ENCODE measurements around the gene TFCP2.
"Not testable (repeated sequence)": the region's sequence is repeated elsewhere in the genome, so short reads cannot be mapped to it uniquely, and the experiment has no call there.

Gene TFCP2, protein sequence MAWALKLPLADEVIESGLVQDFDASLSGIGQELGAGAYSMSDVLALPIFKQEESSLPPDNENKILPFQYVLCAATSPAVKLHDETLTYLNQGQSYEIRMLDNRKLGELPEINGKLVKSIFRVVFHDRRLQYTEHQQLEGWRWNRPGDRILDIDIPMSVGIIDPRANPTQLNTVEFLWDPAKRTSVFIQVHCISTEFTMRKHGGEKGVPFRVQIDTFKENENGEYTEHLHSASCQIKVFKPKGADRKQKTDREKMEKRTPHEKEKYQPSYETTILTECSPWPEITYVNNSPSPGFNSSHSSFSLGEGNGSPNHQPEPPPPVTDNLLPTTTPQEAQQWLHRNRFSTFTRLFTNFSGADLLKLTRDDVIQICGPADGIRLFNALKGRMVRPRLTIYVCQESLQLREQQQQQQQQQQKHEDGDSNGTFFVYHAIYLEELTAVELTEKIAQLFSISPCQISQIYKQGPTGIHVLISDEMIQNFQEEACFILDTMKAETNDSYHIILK

DNA sequence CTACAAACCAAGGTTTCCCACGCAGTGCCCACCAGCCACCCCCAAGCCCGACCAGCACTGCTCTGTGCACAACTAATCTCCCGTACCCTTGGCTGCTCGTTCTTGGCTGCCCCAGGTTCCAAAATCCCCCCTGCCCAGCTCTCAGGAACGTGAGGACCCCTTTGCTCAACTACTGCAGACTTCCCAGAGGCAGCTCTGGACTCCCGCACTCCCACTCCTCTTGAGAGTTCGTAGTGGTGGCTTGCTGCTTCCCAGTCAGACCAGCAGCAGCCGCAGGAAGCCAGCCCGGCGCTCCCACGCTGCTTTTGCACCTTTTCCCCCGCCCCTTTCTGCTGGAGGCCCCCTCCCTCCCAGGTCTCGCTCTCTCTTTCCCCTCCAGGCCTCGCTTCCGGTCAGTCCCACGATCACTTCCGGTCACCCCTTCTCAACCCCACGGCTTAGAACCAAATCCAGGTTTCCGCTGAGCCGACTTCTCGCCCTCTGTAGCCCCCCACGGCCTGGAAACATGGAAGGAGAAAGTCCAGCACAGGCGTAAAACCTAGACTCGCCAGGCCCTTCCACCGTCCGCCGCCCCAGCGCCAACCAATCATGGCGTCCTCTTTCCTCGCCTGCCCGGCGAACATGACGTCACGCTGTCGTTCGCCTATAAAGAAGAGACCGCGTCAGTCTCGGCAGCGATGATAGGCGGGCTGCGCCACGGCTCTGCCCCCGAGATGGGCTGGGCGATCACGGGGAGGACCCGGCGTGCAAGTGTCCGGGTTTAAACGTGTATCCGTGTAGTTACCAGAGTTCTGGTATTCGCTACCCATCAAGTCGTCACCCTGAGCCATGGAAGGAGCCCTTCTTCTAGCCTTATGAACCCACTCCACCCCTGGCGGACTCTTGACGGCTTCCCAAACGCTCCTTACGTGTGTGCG lies at the start of gene TFCP2:
Gene TFCP2, minus strand, starts transcription at position 621 of the 917 bp plus-strand sequence. CDS start 713 bp downstream, outside the sequence.
- DNase-seq (ENCODE audit: low read depth), result peak; percentile 90

DNA sequence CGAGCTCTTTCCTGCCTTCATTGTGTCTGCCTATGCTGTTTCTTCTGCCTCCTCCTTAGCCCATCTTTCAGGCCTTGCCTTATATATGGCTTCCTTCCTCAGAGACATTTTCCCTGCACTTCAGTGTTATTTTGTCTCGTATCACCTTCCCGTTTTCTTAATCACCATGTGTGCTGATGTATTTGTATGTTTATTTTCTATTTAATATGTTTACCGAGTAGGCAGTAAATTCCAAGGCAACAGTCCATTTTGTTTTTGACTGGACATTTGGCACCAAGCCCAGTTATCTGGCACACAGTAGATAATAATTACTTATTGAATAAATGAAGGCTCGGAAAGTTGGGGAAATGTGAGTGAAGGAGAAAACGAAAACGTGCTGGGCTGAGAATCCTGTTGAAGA lies 49.5 kb upstream of the TFCP2 start:
- DNase-seq (ENCODE audit: low read depth), result no peak

DNA sequence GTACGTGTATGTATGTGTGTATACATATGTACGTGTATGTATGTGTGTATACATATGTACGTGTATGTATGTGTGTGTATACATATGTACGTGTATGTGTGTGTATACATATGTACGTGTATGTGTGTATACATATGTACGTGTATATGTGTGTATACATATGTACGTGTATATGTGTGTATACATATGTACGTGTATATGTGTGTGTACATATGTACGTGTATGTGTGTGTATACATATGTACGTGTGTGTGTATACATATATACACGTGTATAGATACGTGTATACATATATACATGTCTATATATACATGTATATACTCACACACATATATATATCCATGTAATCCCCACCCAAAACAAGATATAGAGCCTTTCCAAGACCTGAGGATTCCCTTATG lies 46.9 kb upstream of the TFCP2 start:
- not testable (repeated sequence) for DNase-seq (ENCODE audit: low read depth)

- DNase-seq (ENCODE audit: low read depth), result no peak
These were observed 46.4 kb upstream of the TFCP2 start for GRCh38 chr12:51219322-51219721.

GRCh38 chr12:51218607-51219161 lies 45.7 kb upstream of the TFCP2 start:
- no peak for DNase-seq (ENCODE audit: low read depth)

GRCh38 chr12:51217968-51218606 lies 45.2 kb upstream of the TFCP2 start, which contains the start of gene POU6F1:
Gene POU6F1 (minus strand): TSS chr12:51218062. CDS start chr12:51206836, 11,226 bp downstream.
- DNase-seq (ENCODE audit: low read depth), result peak; percentile 39

- DNase-seq (ENCODE audit: low read depth), result peak; percentile 22
These were observed 44.4 kb upstream of the TFCP2 start for GRCh38 chr12:51217133-51217967.

DNA sequence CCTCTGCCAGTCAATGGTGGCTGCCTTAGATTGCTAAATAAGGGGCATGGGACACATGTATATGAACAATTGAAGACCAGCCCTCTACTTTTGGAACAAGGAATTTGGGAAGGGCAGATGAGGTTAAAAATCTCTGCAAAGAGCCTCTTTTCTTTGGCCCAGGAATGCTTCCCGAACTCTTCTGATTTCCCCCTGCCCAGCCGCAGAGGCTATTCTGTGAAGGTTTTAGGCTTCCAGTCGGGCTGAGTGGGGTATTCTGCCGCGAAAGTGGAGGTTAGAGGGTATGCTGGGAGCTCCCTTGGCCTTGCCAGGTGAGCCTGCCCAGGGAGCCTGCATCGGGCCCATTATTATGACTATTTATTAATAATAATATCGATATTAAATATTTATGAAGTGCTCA lies 43.7 kb upstream of the TFCP2 start:
- no peak for DNase-seq (ENCODE audit: low read depth)

- no peak for DNase-seq (ENCODE audit: low read depth)
These were observed 42.0 kb upstream of the TFCP2 start for GRCh38 chr12:51214895-51215294.

- no peak for DNase-seq (ENCODE audit: low read depth)
These were observed 37.9 kb upstream of the TFCP2 start for GRCh38 chr12:51210690-51211395.

- no peak for DNase-seq (ENCODE audit: low read depth)
These were observed 36.3 kb upstream of the TFCP2 start for GRCh38 chr12:51209259-51209658.

DNA sequence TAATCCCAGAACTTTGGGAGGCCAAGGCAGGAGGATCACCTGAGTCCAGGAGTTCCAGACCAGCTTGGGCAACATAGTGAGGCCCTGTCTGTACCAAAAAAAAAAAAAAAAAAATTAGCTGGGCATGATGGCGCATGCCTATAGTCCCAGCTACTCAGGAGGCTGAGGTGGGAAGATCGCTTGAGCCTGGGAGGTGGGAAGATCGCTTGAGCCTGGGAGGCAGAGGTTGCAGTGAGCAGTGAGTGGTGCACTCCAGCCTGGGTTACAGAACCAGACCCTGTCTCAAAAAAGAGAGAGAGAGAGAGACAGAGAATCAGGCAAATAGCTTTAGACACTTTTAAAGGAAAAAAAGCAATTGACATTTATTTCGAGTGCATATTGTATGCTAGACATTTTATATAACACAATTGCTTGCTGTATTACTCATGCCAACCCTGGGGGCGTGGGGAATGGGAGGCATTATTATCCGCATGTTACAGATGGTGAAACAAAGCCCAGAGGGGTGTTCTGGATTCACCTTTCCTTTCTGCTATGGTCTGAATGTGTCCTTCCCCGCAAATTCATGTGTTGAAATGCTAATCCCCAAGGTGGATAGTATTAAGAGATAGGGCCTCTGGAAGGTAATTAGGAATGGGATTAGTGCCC lies 35.2 kb upstream of the TFCP2 start:
- no peak for DNase-seq (ENCODE audit: low read depth)

DNA sequence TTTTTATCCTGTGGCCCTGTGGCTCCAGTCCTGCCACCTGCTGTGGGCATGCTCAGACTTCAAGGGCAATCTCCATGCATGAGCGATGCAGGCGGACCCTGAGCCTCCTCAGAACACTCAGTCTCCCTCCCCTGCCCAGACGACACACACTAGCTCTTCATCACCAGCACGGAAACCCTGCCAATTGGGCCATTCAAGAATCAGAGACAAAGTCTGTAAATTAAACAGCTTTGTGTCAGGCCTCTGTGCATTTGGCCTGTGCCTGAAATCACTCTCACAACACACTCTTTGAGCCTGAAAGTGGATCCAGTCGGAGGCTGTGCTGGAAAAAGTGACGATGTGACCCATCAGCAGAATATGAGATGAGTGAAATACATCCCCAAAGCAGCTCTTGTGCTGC lies 32.4 kb upstream of the TFCP2 start:
- no peak for DNase-seq (ENCODE audit: low read depth)

GRCh38 chr12:51202718-51203117 lies 29.8 kb upstream of the TFCP2 start:
- no peak for DNase-seq (ENCODE audit: low read depth)

DNA sequence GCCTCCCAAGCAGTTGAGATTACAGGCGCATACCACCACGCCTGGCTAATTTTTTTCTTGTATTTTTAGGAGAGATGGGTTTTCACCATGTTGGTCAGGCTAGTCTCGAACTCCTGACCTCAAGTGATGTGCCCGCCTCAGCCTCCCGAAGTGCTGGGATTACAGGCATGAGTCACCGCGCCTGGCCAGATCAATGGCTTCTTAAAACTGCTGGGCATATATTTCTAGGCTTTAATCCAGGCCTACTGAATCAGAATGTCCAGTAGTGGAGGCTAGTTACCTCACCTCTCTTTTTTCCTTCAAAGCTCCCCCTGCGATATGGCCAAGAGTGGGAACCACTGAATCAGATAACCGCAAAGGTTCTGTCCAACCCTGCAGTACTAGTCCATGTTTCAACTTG lies 27.9 kb upstream of the TFCP2 start:
- no peak for DNase-seq (ENCODE audit: low read depth)

DNA sequence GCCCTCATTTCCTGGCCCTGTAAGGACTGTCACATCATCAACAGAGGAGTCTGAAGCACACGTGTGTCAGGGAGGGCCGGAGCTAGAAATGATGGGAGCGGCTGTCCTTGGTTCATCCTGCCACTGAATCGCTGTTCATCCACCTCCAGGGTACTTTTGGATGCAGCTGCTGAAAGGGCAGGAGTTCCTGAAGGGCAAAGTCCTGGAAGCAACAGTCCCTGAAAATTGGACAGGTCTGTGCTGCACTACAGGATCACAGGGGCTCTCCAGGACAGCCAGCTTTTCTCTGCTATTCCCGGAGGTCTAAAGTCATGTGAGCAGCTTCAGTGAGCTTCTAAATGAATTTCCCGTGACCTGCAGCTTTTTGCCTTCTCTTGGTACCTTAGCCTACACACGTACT lies 27.2 kb upstream of the TFCP2 start:
- no peak for DNase-seq (ENCODE audit: low read depth)

DNA sequence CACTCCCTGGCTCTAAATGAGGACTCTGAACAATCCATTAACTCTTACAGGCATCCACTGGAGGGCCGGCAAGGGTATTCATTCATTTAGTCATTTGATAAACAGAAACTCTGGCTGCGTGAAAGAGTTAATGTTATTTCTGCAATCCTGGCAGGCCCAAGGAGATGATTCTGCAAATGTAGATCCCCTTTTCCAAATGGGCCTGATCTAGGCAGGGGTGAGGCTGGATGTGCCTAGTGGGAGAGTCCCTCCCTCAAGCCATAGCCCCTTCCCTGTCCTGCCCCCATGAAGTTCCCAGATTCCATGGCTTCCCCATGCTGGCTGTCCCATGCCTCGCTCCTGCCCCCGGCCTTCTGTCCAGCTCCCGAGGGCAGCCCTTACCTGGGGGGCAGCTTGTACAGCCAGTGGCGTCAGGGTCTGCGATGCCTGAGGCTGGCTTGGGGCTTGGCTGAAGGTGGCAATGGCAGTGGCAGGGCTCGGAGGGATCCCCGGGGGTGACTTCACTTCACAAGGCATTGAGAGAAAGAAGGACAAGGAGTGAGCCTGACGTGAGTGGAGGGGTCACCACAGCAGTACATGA lies 26.5 kb upstream of the TFCP2 start:
- DNase-seq (ENCODE audit: low read depth), result no peak

DNA sequence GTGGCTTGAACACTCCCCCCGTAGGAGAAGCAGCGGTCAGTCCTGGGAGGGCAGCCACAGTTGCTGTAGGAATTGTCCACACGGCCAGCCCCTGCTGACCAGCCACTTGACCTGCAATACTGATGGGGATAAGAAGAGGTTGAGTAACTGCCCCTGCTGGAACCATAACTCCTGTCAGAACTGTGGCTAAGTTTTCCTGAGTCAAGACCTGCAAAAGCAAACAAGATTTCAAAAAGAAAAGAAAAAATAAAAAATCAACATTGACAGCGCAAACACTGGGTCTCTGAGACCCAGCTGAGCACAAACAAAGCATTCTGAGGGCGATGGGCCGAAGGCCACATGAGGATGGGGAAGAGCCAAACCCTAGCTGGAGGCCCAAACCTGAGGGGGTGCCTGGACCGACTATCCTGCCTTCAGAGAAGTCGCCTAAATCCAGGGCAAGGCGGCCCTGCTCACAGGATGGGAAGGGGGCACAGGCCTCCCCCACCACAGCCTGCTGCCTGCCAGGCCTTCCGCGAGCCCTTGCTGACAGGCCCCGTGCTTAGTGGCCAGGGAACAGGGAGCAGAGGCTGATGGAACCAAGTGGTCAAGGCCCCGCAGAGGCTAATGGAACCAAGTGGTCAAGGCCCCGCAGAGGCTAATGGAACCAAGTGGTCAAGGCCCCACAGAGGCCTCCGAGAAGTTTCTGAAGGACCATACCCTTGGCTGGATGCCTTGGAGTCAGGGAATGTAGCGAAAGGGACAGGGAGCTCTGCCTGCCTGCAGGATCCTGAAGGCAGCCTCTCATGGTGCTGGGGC lies 25.8 kb upstream of the TFCP2 start:
- no peak for DNase-seq (ENCODE audit: low read depth)
